CD14-positive monocyte (primary cell): ENCODE data around the gene RAI1. TPM values are rescaled to one million over a fixed set of nuclear protein-coding genes. Genes with fewer than 3 reads are reported as not detected.
A peak's percentile ranks its signal among the peaks of the same experiment; 100 is the strongest.

ENCODE experiments used
- DNase-seq, 3 donors: peaks; one replicate each; pipeline ENCODE4 v3.0.0-alpha.2; 2011 to 2022
- H2AFZ ChIP-seq: 2 replicates; pipeline ENCODE4 v1.6.0; 2012; ENCODE audit warnings: mild to moderate bottlenecking, low read depth, low read length, inconsistent platforms; ENCODE audit not compliant: insufficient read depth, poor library complexity, severe bottlenecking
- H3K27ac ChIP-seq, 2 donors: 1 replicate in 1 of 2; 2 replicates in 1 of 2; pipeline ENCODE4 v1.5.1; 2012 to 2013; ENCODE audit warnings: low read length in 2 of 2, control low read depth in 1 of 2, inconsistent platforms in 1 of 2, low read depth in 1 of 2, mild to moderate bottlenecking in 1 of 2
- H3K27me3 ChIP-seq, 2 donors: one replicate each; pipeline versions ENCODE4 v1.6.0 to v1.6.1; 2011 to 2013; ENCODE audit warnings: low read length in 2 of 2; ENCODE audit not compliant: control insufficient read depth in 2 of 2, insufficient read depth in 2 of 2
- H3K36me3 ChIP-seq, 2 donors: replicated peaks in 1 of 2; 1 replicate in 1 of 2; 2 replicates in 1 of 2; pipeline versions ENCODE4 v1.5.1 to v1.6.1; 2012 to 2013; ENCODE audit warnings: low read length in 2 of 2, control low read depth in 1 of 2, inconsistent platforms in 1 of 2, mild to moderate bottlenecking in 1 of 2; ENCODE audit not compliant: insufficient read depth in 2 of 2, control insufficient read depth in 1 of 2
- H3K4me1 ChIP-seq, 2 donors: 1 replicate in 1 of 2; 2 replicates in 1 of 2; pipeline versions ENCODE4 v1.5.1 to v1.6.1; 2012 to 2013; ENCODE audit warnings: low read length in 2 of 2, control low read depth in 1 of 2, inconsistent platforms in 1 of 2, mild to moderate bottlenecking in 1 of 2, moderate library complexity in 1 of 2; ENCODE audit not compliant: insufficient read depth in 2 of 2, control insufficient read depth in 1 of 2
- H3K4me2 ChIP-seq: replicated peaks from 2 replicates; pipeline ENCODE3; 2012; ENCODE audit warnings: low read length, moderate library complexity, mild to moderate bottlenecking; ENCODE audit not compliant: poor library complexity, severe bottlenecking; ENCODE audit errors: extremely low read depth
- H3K4me3 ChIP-seq, 3 experiments: fragments of 200-600 bp in 1 of 3; sonication (generic) in 1 of 3; replicated peaks in 1 of 3; 1 replicate in 2 of 3; 2 replicates in 1 of 3; pipeline ENCODE4 v1.5.1; 2011 to 2013; ENCODE audit warnings: low read length in 3 of 3, mild to moderate bottlenecking in 3 of 3, control low read depth in 2 of 3, low read depth in 2 of 3, inconsistent platforms in 1 of 3, moderate library complexity in 1 of 3
- H3K79me2 ChIP-seq: 2 replicates; pipeline ENCODE4 v1.6.0; 2012; ENCODE audit warnings: mild to moderate bottlenecking, control low read depth, inconsistent platforms, low read length, moderate library complexity; ENCODE audit not compliant: insufficient read depth
- H3K9ac ChIP-seq: 2 replicates; pipeline ENCODE4 v1.6.0; 2017; ENCODE audit warnings: low read length, mild to moderate bottlenecking; ENCODE audit not compliant: insufficient read depth, poor library complexity, severe bottlenecking
- H3K9me3 ChIP-seq, 2 donors: replicated peaks in 1 of 2; 1 replicate in 1 of 2; 2 replicates in 1 of 2; pipeline versions ENCODE4 v1.5.1 to v1.6.1; 2012 to 2013; ENCODE audit warnings: low read length in 2 of 2, control low read depth in 1 of 2; ENCODE audit not compliant: control insufficient read depth in 1 of 2, insufficient read depth in 1 of 2
- H4K20me1 ChIP-seq: 2 replicates; pipeline ENCODE4 v1.6.0; 2012; ENCODE audit warnings: mild to moderate bottlenecking, low read length, control low read depth, moderate library complexity; ENCODE audit not compliant: insufficient read depth
- H3K27ac Mint-ChIP-seq, 7 donors: one replicate each; pipeline ENCODE4 v1.8.0; 2020; ENCODE audit warnings: mild to moderate bottlenecking in 7 of 7, mixed read lengths in 7 of 7, moderate library complexity in 6 of 7, inconsistent platforms in 2 of 7
- H3K27me3 Mint-ChIP-seq, 3 donors: one replicate each; pipeline ENCODE4 v1.8.0; 2021 to 2022; ENCODE audit warnings: low read depth in 3 of 3, mild to moderate bottlenecking in 3 of 3, mixed read lengths in 3 of 3, moderate library complexity in 3 of 3, inconsistent platforms in 1 of 3
- H3K36me3 Mint-ChIP-seq, 2 donors: one replicate each; pipeline ENCODE4 v1.8.0; 2020; ENCODE audit warnings: mixed read lengths in 2 of 2, inconsistent platforms in 1 of 2, mild to moderate bottlenecking in 1 of 2
- H3K4me1 Mint-ChIP-seq: one replicate; pipeline ENCODE4 v1.8.0; 2020; ENCODE audit warnings: mild to moderate bottlenecking, mixed read lengths
- H3K4me3 Mint-ChIP-seq, 2 donors: one replicate each; pipeline ENCODE4 v1.8.0; 2020; ENCODE audit warnings: mild to moderate bottlenecking in 2 of 2, mixed read lengths in 2 of 2, moderate library complexity in 1 of 2
- H3K9me3 Mint-ChIP-seq, 7 donors: one replicate each; pipeline ENCODE4 v1.8.0; 2020 to 2022; ENCODE audit warnings: mixed read lengths in 7 of 7, mild to moderate bottlenecking in 6 of 7, moderate library complexity in 6 of 7, inconsistent platforms in 2 of 7
- CTCF ChIP-seq: fragments of 200-600 bp; IDR thresholded peaks from one replicate; pipeline ENCODE4 v1.8.0; 2022; ENCODE audit warnings: antibody characterized with exemption, mild to moderate bottlenecking
- WGBS: methylation state at CpG from one replicate; pipeline ENCODE4 v1.1.5; 2013; ENCODE audit warnings: missing lambda C conversion rate; ENCODE audit not compliant: insufficient coverage; 5-methylcytosine and 5-hydroxymethylcytosine counted together
- intact Hi-C, 2 donors: fragments of 100-400 bp; cut with micrococcal nuclease; formaldehyde crosslinking; loops; one replicate each; pipeline versions ENCODE4 v1.15.0 to v1.15.1; 2023
- polyA plus RNA-seq, 3 donors: library from polyadenylated mRNA; depleted of rRNA in 1 of 3; unstranded in 2 of 3; stranded (reverse) in 1 of 3; fragments of 300-500 nt in 2 of 3; fragments of >200 nt in 1 of 3; fragmentation: Illumina TruSeq in 2 of 3; gene quantifications; 1 replicate in 2 of 3; 2 replicates in 1 of 3; pipeline ENCODE4 v1.2.3, GENCODE V29; 2012 to 2021

The RAI1 gene
- polyA plus RNA-seq, 3 donors = 0.89 to 4.4 (median 1.5) TPM

GRCh38 chr17:17726458-17727060 is 45.3 kb downstream of the RAI1 start:
- peak overlapping the region in 1 of 7 donors; percentile 34 for H3K27ac Mint-ChIP-seq

GRCh38 chr17:17727111-17727659 is 45.9 kb downstream of the RAI1 start:
- WGBS = 88% methylated on average over 4 of the region's 13 CpGs
- DNase-seq = no peak
- no peak for TF ChIP-seq CTCF
- H3K27me3 ChIP-seq = peaks cover 14 to 26% of the 10 kb centered on the region in 2 donors
- no peak overlapping the region for H3K9ac ChIP-seq
- no peak overlapping the region for H2AFZ ChIP-seq
- intact Hi-C loops = no loop called here
- peaks cover 100% of the 10 kb centered on the region for H4K20me1 ChIP-seq
- H3K4me1 ChIP-seq = peaks cover 32 to 45% of the 10 kb centered on the region in 2 donors
- H3K9me3 Mint-ChIP-seq = peaks cover 0 to 13% (median 7%) of the 10 kb centered on the region in 7 donors
- no peaks in the 10 kb centered on the region for H3K9me3 ChIP-seq
- peaks cover 15 to 28% of the 10 kb centered on the region in 2 donors for H3K36me3 Mint-ChIP-seq
- no peak overlapping the region for H3K4me2 ChIP-seq
- H3K79me2 ChIP-seq = peaks cover 24% of the 10 kb centered on the region
- H3K27ac ChIP-seq = no peak overlapping the region
- H3K36me3 ChIP-seq = peaks cover 0 to 10% of the 10 kb centered on the region in 2 donors
- H3K4me3 Mint-ChIP-seq = no peak overlapping the region
- H3K27ac Mint-ChIP-seq = no peak overlapping the region
- H3K27me3 Mint-ChIP-seq = peaks cover 28 to 36% (median 34%) of the 10 kb centered on the region in 3 donors
- H3K4me1 Mint-ChIP-seq = peaks cover 37% of the 10 kb centered on the region
- H3K4me3 ChIP-seq = no peak overlapping the region

More at GRCh38 chr17:17726458-17727060, 45.3 kb downstream of the RAI1 start:
- no peak overlapping the region for H3K9ac ChIP-seq
- peaks cover 41% of the 10 kb centered on the region for H3K4me1 Mint-ChIP-seq
- H3K27ac ChIP-seq = no peak overlapping the region
- no peak for TF ChIP-seq CTCF
- no peaks in the 10 kb centered on the region for H3K9me3 ChIP-seq
- no CpG with 5 or more reads among the region's 6 CpGs for WGBS
- H3K27me3 Mint-ChIP-seq = peaks cover 34 to 42% (median 40%) of the 10 kb centered on the region in 3 donors
- DNase-seq = no peak
- peaks cover 0 to 10% of the 10 kb centered on the region in 2 donors for H3K36me3 ChIP-seq
- peaks cover 100% of the 10 kb centered on the region for H4K20me1 ChIP-seq
- peaks cover 32 to 45% of the 10 kb centered on the region in 2 donors for H3K4me1 ChIP-seq
- H3K4me3 Mint-ChIP-seq = no peak overlapping the region
- no peak overlapping the region for H3K4me3 ChIP-seq
- H3K27me3 ChIP-seq = peaks cover 20 to 32% of the 10 kb centered on the region in 2 donors
- no peak overlapping the region for H3K4me2 ChIP-seq
- H3K9me3 Mint-ChIP-seq = peaks cover 0 to 17% (median 9%) of the 10 kb centered on the region in 7 donors
- H3K36me3 Mint-ChIP-seq = peaks cover 18 to 33% of the 10 kb centered on the region in 2 donors
- peaks cover 24% of the 10 kb centered on the region for H3K79me2 ChIP-seq
- no peak overlapping the region for H2AFZ ChIP-seq
- intact Hi-C loops = no loop called here
